NCI-H2029 (cell line): Measurements from ENCODE around the gene ZFC3H1.
"Not testable (repeated sequence)": the region's sequence is repeated elsewhere in the genome, so short reads cannot be mapped to it uniquely, and the experiment has no call there.

ENCODE experiments used
- DNase-seq: peaks from one replicate; lab custom pipeline; 2025; lab: John Stamatoyannopoulos, UW

Gene ZFC3H1

DNA sequence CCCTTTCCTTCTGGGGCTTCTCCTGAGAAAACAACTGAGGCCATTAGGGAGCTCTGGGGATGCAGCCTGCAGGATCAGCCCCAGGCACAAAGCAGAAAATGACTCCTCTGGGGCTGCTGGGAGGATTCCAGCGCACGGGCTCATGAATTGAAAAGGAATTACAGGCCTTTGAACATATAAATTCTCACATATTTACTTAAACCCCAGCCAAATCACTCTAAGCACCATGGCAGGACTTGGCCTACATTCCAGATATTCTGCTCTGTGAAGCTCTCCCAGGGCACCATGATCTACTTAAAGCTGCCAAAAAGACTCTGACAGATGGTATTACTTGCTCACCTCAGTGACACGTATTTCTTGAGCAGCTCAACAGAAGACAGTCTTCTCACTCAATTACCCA is 87.2 kb downstream of the ZFC3H1 start:
- no peak for DNase-seq

- not testable (repeated sequence) for DNase-seq
These were observed 93.8 kb downstream of the ZFC3H1 start for GRCh38 chr12:71569885-71570284.

GRCh38 chr12:71567537-71567936 is 96.1 kb downstream of the ZFC3H1 start:
- no peak for DNase-seq

DNA sequence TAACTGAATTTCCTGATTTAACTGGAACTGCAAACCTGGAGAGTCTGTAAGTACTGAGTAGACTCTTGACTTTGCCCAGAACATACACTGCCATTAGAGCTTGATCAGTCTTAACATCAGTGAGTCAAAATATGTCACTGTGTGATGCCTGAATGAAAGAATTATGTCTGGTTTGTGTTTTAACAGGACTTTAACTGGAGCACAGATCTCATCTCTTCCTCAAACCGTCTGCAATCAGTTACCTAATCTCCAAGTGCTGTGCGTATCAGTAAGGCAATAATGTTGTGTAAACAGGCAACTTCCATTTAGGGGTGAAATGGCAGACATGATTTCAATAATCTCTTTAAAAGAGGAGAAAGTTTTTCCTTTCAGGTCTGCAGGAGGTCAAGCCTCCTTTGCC is 97.0 kb downstream of the ZFC3H1 start:
- DNase-seq: no peak

GRCh38 chr12:71565535-71565934 is 98.1 kb downstream of the ZFC3H1 start:
- DNase-seq: no peak

- peak; percentile 12 for DNase-seq
These were observed 100.7 kb downstream of the ZFC3H1 start for GRCh38 chr12:71562676-71563595.
